HG02884 (cell line): Measurements from ENCODE around the gene HNF4A.
"Not testable (repeated sequence)": the region's sequence is repeated elsewhere in the genome, so short reads cannot be mapped to it uniquely, and the experiment has no call there.

Experiments
- ATAC-seq: cut with Tn5 transposase; IDR thresholded peaks from one replicate; pipeline ENCODE4 v1.9.1; 2021; ENCODE audit warnings: mild to moderate bottlenecking, moderate library complexity; ENCODE audit not compliant: unreplicated experiment

Gene HNF4A

DNA sequence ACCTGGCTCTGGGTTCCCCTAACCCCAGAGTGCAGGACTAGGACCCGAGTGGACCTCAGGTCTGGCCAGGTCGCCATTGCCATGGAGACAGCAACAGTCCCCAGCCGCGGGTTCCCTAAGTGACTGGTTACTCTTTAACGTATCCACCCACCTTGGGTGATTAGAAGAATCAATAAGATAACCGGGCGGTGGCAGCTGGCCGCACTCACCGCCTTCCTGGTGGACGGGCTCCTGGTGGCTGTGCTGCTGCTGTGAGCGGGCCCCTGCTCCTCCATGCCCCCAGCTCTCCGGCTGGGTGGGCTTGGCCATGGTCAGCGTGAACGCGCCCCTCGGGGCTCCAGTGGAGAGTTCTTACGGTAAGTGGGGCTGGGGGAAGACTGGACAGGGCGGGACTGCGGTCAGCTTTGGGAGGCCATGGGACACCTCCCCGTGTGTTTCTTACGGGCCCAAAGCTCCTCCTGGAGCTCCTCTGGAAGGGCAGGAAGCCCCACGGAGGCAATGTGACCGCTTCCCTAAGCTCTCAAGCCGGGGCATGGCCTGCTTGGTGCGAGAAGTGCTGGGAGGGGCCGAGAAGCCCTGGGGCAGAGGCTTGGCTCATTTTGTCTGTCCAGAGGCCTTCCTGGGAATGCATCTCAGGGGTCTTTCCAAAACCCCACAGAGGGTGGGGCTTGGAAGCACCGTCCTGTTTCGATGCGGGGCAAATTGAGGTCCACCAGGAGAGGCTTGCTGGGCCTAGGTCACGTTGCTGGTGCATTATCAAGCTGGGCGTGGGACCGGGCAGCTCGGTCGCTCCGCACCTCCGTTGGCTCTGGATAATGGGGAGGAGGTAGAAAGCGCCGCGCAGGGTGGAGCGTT is at the start of gene HNF4A:
Gene HNF4A (plus strand): TSS at position 202 of the 855 bp plus-strand sequence. CDS start 106 bp downstream, at position 308.
- no peak for ATAC-seq

GRCh38 chr20:44306927-44307326 is 48.6 kb upstream of the HNF4A start:
- no peak for ATAC-seq

GRCh38 chr20:44309763-44310663 is 45.5 kb upstream of the HNF4A start:
- no peak for ATAC-seq

GRCh38 chr20:44310664-44311639 is 44.5 kb upstream of the HNF4A start, which contains the start of gene FITM2:
TSS of gene FITM2 (minus strand) at chr20:44311202. CDS start at chr20:44311148, 54 bp downstream.
- peak; percentile 94 for ATAC-seq

- no peak for ATAC-seq
Measured at GRCh38 chr20:44314870-44315269, 40.6 kb upstream of the HNF4A start.

DNA sequence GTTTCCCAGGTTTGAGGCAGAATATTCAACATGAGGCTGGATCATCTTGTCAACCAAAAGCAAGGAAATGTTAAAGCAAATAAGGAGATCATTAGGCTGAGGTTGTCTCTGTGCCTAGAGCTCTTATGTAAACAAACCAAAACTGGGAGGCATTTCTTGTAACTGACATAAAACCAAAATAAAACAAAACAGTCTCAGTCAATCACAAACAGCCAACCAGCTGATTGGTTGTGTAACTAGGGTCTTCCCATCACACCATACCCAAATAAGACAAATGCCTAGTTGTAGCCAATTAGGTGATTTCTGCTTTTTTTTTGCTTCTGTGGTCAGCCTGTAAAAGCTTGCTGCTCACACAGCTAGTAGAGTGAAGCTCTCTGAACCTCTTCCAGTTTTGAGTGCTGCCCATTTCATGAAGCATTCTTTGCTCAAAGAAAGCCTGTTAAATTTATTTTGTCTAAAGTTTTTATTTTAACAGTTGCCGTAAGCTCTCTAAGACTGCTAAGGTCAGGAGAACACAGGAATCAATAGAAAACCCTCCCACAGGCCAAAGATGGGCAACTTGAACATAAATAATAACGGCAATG is 35.6 kb upstream of the HNF4A start:
- no peak for ATAC-seq

GRCh38 chr20:44324343-44324742 is 31.2 kb upstream of the HNF4A start:
- ATAC-seq = no peak

DNA sequence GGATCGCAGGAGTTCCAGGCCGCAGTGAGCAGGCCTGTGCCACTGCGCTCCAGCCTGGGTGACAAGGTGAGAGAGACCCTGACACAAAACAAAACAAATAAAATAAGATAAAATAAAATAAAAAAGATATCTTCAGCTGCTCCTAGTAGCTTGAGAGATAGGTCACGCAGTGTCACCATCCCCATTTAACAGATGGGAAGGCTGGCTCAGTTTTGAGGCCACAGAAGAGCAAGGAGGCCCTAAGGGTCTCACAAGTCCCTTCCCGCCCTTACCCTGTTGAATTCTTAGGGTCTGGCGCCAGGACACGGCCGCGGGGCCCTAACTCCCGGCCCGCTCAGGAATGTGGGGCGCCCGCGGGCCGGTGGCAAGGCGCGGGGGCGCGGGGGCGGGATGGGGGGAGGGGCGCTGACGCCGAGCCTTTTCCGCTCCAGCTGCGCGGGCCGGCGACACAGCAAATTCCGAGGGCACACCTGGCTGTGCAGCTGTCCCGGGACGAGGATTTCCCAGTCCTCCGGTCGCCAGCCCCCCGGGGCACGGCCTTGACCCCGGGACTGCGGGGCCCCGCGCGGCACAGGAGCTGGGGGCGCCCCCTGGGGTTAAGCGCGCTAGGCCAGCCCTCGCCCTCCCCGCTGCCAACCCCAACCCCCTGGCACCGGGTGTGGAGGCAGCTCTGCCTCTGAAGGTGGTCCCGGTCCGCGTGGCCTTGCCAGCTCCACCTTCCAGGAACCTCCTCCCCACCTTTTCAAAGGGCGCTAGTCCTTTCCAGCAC is 28.9 kb upstream of the HNF4A start:
- no peak for ATAC-seq

DNA sequence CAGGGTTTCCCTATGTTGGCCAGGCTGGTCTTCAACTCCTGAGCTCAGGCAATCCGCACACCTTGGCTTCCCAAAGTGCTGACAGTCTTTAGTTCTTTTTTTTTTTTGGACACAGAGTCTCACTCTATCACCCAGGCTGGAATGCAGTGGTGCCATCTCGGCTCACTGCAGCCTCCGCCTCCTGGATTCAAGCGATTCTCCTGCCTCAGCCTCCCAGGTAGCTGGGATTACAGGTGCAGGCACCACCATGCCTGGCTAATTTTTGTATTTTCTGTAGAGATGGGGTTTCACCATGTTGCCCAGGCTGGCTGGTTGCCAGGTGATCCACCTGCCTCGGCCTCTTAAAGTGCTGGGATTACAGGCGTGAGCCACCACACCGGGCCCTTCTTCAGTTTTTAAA is 27.8 kb upstream of the HNF4A start:
- not testable (repeated sequence) for ATAC-seq

- no peak for ATAC-seq
Measured at GRCh38 chr20:44328428-44328827, 27.1 kb upstream of the HNF4A start.

DNA sequence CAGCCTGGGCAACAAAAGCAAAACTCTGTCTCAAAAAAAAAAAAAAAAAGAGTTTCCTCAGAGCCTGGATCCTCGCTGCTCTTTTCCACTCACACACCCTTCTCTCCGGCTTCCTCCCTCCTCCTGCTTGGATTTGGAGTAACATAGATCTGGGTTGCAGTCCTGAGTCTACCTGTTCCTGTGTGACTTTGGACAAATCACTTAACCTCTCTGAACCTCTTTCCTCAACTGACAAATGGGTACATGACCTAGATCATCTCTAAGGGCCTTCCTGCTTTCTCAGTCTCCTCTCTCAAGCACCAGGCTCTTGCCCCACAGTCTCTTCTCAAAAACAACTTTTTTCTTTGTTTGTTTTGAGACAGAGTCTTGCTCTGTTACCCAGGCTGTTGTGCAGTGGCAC is 24.3 kb upstream of the HNF4A start:
- no peak for ATAC-seq

DNA sequence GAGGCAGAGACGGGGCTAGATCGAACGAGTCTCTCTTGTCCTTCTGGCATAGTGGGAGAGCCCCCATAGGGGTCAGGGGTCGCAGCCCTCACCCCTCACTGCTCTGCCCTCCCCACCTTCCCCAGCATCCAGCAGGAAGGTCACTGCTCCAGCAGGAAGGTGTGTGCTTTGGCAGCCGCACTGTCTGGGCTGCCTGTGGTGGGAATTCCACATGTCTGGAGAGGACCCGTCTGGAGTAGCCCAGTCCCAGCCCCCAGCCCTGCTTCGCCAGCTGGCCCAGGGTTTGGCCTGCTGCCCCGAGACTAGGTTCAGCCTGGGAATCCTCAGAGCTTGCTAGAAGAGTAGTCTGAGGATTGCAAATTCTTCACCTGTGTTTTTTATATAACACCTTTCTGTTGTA is 21.2 kb upstream of the HNF4A start:
- no peak for ATAC-seq

GRCh38 chr20:44334709-44335108 is 20.8 kb upstream of the HNF4A start:
- no peak for ATAC-seq

GRCh38 chr20:44335675-44336074 is 19.8 kb upstream of the HNF4A start:
- ATAC-seq = no peak

DNA sequence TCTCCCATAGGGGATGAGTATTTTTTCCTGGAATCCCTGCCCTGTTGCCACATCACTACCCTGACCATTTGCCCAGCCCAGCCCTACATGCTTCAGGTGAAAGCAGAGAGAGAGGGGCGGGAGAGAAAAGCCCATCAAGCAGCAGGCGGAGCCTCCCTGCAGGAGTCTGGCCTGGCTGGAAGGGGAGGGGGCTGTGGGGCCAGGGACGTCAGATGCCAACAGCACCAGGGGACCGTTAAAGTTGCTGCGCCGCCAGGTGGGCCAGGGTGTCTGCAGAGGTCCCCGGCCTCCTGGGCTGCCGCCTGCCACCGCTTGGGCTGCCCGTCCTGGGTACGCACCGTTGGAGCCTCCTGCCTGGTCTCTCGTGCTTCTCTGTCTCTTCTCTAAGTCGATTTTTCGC is 19.4 kb upstream of the HNF4A start:
- ATAC-seq = no peak

DNA sequence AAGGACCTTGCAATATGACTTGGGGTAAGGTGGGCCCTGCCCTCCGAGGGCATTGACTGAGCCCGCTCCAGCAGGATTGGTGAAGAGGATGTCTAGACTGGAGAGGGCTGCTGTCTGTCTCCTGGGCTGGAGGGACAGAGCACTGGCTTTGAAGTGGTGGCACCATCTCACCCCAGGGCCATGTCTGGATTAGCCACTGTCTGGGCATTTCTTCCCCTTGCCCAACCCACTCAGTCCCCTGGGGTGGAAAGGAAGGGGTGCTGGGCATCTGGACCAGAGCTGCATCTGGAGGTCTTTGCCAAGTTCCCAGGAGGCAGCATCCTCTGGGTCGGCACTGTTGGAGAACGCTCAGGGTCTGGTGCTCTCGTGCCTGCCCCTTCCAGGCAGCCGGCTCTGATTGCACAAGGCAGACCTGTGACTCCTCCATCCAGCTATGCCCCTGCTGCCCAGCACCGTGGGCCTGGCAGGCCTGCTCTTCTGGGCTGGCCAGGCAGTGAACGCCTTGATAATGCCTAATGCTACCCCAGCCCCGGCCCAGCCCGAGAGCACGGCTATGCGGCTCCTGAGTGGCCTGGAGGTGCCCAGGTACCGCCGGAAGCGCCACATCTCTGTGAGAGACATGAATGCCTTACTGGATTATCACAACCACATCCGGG is 18.6 kb upstream of the HNF4A start, which contains the start of gene R3HDML:
Gene R3HDML (plus strand): TSS at position 319 of the 656 bp plus-strand sequence. CDS start 115 bp downstream, at position 434.
- no peak for ATAC-seq

GRCh38 chr20:44342248-44342647 is 13.3 kb upstream of the HNF4A start:
- ATAC-seq = no peak

DNA sequence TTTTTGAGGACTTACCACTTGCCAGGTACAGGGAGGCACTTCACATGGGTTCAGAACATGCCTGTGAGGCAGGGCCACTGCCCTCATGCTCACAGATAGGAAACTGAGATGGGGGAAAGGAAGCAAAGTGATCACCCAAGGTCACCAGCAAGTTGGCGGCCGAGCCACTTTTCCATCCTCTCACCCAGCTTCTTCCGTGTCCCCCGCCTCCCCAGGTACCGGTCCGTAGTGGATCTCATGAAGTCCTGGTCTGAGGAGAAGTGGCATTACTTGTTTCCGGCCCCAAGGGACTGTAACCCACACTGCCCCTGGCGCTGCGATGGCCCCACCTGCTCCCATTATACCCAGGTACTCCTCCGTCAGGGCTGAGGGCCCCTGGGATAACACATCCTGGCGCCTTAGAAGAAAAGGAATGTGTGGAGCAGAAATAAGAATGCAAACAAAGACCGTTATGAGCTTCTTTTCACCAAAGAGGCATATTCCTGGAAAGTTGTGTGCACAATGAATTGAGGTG is 12.3 kb upstream of the HNF4A start:
- ATAC-seq = no peak
